ENCODE data around the gene ALK. TPM values are rescaled to one million over a fixed set of nuclear protein-coding genes. Genes with fewer than 3 reads are reported as not detected.

ALK gene
- total RNA-seq, 2 experiments from 2014 or later, result not detected

DNA sequence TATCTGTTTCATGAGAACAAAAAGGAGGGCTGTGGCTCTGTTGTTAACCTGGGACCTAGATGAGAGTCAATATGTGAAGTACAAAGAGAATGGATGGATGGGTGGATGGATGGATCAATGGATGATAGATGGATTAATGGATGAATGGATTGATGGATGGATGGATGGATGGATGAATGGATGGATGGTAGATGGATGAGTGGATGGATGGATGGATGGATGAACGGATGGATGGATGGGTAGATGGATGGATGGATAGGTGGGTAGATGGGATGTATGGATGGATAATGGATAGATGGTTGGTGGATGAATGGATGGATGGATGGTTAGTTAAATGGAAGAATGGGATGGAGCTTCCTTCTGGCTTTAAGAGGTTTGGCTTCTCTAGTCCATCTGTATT, 396.7 kb downstream of the ALK start:
- DNase-seq (no peak), ATAC-seq (ENCODE audit: low read depth) (no peak)
- POLR2A ChIA-PET, result no interaction called here
- Mint-ChIP-seq H3K4me3 (no peak overlapping the region), H3K27me3 (peaks cover 3% of the 10 kb centered on the region), H3K4me1 (peaks cover 4% of the 10 kb centered on the region), H3K27ac (no peak overlapping the region), H3K36me3 (no peaks in the 10 kb centered on the region), H3K9me3 (no peaks in the 10 kb centered on the region)

DNA sequence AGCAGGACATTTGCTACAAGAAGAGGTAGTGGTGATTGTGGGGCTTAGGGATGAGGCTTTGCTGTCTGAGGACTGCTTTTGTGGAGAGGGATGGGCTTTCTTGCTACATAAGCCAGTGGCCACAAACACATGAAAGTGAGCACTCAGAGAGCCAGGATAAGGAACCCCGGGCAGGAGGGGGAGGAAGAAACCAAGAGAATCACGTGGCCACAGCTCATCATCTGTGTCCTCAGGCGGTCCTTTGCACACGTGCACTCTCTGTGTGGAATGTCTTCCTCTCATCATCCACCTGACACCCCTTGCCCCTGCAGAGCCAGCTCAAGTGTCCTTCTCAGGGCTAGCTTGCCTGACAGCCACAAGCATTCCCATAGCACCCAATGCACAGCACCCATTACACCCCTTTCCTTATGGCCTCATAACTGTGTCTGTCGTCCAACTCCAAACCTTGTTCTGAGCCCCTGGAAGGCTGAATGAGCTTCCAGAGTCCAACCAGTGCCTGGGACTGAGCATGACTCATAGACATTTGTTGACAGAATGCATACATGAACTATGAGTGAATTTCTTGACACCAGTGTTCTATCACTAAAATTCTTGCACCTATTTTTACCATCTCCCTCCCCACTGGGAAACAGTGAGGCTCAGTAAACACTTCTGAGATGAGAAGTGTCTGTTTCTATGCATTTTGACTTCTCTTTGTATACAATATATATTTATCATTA, 398.3 kb downstream of the ALK start:
- Mint-ChIP-seq H3K27me3 (peaks cover 7% of the 10 kb centered on the region), H3K36me3 (no peaks in the 10 kb centered on the region), H3K27ac (no peak overlapping the region), H3K9me3 (no peaks in the 10 kb centered on the region), H3K4me1 (no peaks in the 10 kb centered on the region), H3K4me3 (no peak overlapping the region)
- POLR2A ChIA-PET, result no interaction called here
- DNase-seq (no peak), ATAC-seq (ENCODE audit: low read depth) (no peak)

DNA sequence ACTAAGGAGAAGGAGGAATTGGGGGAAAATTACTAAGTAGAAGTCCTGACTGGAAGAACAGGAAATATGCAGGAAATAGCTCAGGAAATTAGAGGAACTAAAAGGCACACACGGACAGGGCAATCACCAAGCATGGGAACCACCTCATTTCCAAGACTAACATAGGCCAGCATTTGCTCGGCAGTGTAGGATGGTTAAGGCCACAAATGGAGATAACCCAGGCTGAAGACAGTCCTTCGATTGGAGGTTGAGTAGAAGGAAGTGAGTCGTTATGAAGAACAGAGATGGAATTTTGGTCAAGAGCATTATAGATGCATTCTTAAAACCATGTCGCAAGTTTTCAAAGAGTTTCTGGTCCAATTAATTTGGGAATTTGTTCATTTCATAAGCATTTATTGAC, 401.4 kb downstream of the ALK start:
- no peak overlapping the region for H3K4me3 Mint-ChIP-seq
- peaks cover 4% of the 10 kb centered on the region for H3K27me3 Mint-ChIP-seq
- H3K36me3 Mint-ChIP-seq, result no peaks in the 10 kb centered on the region
- ATAC-seq (ENCODE audit: low read depth), result no peak
- POLR2A ChIA-PET, result no interaction called here
- no peak overlapping the region for H3K27ac Mint-ChIP-seq
- no peak for DNase-seq
- no peaks in the 10 kb centered on the region for H3K9me3 Mint-ChIP-seq
- no peaks in the 10 kb centered on the region for H3K4me1 Mint-ChIP-seq

DNA sequence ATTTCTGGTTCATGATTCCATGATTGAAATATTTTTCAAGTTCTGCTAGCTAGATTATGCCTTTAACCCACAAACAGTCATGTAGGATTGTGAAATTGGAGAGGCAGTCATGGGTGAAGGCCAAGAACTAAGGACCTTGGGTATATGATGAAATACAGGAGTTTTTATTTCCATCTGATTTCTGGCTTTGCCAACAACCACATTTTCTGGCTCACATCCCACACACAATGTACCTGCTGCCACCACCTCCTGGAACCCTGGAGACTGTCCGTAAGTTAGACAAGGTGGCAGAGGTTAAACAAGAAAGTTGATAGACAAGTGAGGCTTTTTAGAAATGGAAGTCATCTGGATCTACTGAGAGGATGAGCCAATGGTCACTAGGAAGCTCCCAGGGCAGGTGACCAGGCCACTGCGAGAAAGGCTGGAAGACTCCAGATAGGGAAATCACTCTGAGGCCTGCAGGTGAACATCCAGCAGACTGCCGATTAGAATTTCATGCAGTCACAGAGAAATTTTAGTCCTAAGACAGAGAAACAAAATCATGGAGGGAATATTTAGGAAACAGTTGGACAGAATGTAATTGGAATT, 402.0 kb downstream of the ALK start:
- no peak overlapping the region for H3K27ac Mint-ChIP-seq
- peaks cover 1% of the 10 kb centered on the region for H3K9me3 Mint-ChIP-seq
- no peaks in the 10 kb centered on the region for H3K4me1 Mint-ChIP-seq
- H3K36me3 Mint-ChIP-seq, result no peaks in the 10 kb centered on the region
- POLR2A ChIA-PET, result no interaction called here
- peaks cover 4% of the 10 kb centered on the region for H3K27me3 Mint-ChIP-seq
- no peak overlapping the region for H3K4me3 Mint-ChIP-seq
- DNase-seq (no peak), ATAC-seq (ENCODE audit: low read depth) (no peak)

DNA sequence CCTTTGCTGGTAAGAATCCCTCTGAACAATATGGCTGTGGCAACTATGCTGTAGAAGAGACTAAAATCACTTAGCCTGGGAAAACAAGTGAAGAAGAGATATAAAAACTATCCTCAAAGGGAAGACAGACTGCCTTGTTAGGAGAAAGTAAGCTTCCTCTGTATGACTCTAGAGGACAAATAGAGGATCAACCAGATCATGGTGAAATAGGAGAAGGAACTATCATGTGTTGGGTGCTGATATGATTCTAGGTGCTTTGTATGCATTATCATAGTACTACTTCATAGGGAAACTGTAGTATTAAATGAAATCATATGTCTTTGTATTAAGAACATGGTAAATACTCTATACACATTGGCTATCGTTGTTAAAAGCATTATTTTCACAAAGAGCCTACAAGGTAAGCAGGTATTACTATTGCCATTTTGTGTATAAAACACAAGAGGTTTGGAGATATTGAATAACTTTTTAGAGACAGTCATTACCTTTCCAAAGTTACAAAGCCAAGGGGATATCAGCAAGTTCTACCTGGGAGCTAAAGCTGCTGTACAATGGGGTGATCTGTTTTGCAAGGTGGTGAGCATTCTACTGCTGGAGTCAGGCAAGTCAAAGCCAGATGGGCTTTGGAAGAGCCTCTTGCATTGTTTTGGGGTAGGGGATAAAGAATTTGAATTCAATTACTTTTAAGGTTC, 402.6 kb downstream of the ALK start:
- Mint-ChIP-seq H3K27me3 (peaks cover 4% of the 10 kb centered on the region), H3K27ac (no peak overlapping the region), H3K9me3 (peaks cover 2% of the 10 kb centered on the region), H3K36me3 (no peaks in the 10 kb centered on the region), H3K4me3 (no peak overlapping the region), H3K4me1 (no peaks in the 10 kb centered on the region)
- ATAC-seq (ENCODE audit: low read depth), result no peak
- no peak for DNase-seq
- POLR2A ChIA-PET, result no interaction called here

DNA sequence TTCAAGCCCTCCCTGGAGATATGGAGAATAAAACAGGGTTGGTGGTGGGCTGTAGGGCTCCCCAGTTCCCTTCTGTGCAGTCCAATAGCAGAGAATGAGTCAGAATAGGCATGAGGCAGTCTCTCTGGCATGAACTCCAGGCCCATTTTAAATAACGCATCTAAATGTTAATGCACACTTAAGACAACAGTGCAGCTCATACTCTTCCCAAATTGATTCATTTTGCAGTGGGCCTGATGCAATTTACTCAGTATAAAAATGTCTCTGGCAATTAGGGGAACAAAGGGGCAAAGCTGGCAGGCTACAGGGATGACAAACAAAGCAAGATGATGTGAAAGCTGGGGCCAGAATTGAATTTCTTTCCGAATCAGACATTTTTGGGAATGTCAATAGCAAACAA, 403.4 kb downstream of the ALK start:
- peaks cover 4% of the 10 kb centered on the region for H3K27me3 Mint-ChIP-seq
- ATAC-seq (ENCODE audit: low read depth), result no peak
- no peak for DNase-seq
- H3K36me3 Mint-ChIP-seq, result no peaks in the 10 kb centered on the region
- no peak overlapping the region for H3K27ac Mint-ChIP-seq
- no peak overlapping the region for H3K4me3 Mint-ChIP-seq
- no peaks in the 10 kb centered on the region for H3K4me1 Mint-ChIP-seq
- POLR2A ChIA-PET, result no interaction called here
- peaks cover 2% of the 10 kb centered on the region for H3K9me3 Mint-ChIP-seq

DNA sequence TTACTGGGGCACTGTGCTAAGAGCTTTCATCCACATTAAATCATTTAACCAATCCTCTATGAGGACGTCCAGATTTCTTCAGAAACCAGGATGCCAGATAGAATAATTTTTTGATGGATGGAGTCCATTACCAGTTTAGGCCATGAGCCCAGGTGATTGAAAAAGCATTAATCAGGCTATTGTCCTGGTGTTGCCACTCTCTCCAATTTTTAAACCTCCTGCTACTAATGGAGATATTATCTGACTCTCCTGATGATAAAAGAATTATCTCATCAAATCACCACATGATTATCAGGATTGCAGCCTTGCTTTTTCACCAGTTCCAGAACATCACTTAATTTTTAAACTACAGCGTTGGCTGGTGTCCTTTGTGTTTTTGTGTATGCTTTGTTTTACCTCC, 404.0 kb downstream of the ALK start:
- H3K4me1 Mint-ChIP-seq, result no peaks in the 10 kb centered on the region
- H3K36me3 Mint-ChIP-seq, result no peaks in the 10 kb centered on the region
- ATAC-seq (ENCODE audit: low read depth) (no peak), DNase-seq (no peak)
- POLR2A ChIA-PET, result no interaction called here
- H3K4me3 Mint-ChIP-seq, result no peak overlapping the region
- H3K27me3 Mint-ChIP-seq, result peaks cover 4% of the 10 kb centered on the region
- peaks cover 2% of the 10 kb centered on the region for H3K9me3 Mint-ChIP-seq
- no peak overlapping the region for H3K27ac Mint-ChIP-seq

DNA sequence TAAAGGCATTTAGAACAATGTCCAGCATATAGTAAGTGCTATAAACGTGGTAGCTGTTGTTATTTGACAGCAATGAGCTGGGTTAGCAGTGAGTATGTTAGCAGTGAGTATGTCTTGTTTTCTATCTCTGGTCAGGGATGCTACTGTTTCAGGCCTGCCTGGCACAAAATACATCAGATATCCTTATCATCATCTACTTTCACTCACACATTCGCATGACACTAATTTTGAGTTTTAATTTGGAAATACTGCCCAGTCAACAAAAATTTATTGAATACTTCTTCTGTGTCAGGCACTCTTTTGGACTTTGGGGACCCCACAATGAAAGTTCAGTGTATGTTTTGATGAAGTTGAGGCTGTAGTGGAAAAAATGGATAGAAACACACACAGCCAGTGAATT, 404.6 kb downstream of the ALK start:
- Mint-ChIP-seq H3K4me3 (no peak overlapping the region), H3K4me1 (no peaks in the 10 kb centered on the region), H3K9me3 (peaks cover 2% of the 10 kb centered on the region), H3K27ac (no peak overlapping the region), H3K27me3 (peaks cover 4% of the 10 kb centered on the region), H3K36me3 (no peaks in the 10 kb centered on the region)
- ATAC-seq (ENCODE audit: low read depth) (no peak), DNase-seq (no peak)
- POLR2A ChIA-PET, result no interaction called here

DNA sequence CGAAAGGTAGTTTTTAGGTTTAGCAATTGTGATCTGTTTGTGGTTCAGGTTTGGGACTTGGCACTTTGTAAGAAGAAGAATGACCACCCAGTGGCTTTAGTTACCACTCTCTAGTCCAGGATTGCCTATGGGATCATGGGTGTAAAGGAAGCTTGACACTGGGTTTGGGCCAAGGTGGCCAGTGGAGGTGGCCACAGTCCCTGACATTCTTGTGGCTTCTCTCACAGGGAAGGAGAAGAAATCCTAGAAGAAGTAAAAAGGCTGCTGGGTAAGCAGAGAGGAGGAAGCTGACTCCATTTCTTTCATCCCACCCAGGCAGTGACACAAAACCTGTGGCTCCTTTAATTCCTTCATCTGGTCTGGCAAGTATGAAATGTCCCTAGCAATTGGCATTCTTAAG, 411.5 kb downstream of the ALK start:
- Mint-ChIP-seq H3K27ac (no peak overlapping the region), H3K27me3 (peaks cover 2% of the 10 kb centered on the region), H3K36me3 (no peaks in the 10 kb centered on the region), H3K4me1 (no peaks in the 10 kb centered on the region), H3K9me3 (peaks cover 5% of the 10 kb centered on the region), H3K4me3 (no peak overlapping the region)
- POLR2A ChIA-PET, result no interaction called here
- DNase-seq, result no peak
- ATAC-seq (ENCODE audit: low read depth), result no peak

DNA sequence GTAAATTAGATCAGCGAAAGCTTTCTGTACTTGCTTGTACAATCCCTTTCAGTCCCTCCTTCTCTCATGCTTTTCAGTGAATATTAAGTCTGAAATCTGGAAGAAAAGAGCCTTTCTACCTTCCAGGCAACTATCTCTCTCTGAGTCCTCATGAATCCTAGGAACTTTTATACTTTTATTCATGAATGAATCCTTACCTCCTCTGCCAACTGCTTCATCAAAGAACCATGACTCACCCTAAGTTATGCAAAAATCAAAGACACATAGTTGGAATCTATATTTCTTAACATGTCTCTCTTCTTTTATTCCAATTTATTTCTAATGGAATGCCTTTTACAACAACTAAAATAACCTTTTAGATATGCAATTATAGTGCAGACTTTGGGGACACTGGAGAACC, 412.0 kb downstream of the ALK start:
- ATAC-seq (ENCODE audit: low read depth) (no peak), DNase-seq (no peak)
- Mint-ChIP-seq H3K9me3 (peaks cover 3% of the 10 kb centered on the region), H3K27me3 (peaks cover 2% of the 10 kb centered on the region), H3K36me3 (no peaks in the 10 kb centered on the region), H3K4me1 (no peaks in the 10 kb centered on the region), H3K4me3 (no peak overlapping the region), H3K27ac (no peak overlapping the region)
- POLR2A ChIA-PET, result no interaction called here

DNA sequence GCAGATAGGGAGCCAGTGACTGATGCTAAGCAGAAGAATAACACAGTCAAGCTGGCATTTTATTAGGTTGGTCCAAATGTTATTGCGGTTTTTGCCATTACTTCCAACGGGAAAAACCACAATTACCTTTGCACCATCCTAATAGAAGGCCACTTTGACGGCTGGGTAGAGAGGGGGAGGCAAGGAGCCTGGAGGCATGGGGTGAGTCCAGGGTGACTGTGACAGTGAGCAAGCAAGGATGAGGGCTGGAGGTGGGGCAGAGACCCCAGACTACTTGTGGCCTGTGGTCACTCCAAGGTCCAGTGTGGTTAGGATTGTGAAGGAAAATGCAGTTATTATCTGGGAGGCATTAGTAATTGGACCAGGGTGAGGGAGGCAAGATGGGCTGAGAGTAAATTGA, 416.6 kb downstream of the ALK start:
- POLR2A ChIA-PET, result no interaction called here
- no peak overlapping the region for H3K4me3 Mint-ChIP-seq
- no peaks in the 10 kb centered on the region for H3K4me1 Mint-ChIP-seq
- DNase-seq, result no peak
- H3K27ac Mint-ChIP-seq, result no peak overlapping the region
- ATAC-seq (ENCODE audit: low read depth), result no peak
- peaks cover 2% of the 10 kb centered on the region for H3K9me3 Mint-ChIP-seq
- H3K27me3 Mint-ChIP-seq, result no peaks in the 10 kb centered on the region
- H3K36me3 Mint-ChIP-seq, result no peaks in the 10 kb centered on the region

DNA sequence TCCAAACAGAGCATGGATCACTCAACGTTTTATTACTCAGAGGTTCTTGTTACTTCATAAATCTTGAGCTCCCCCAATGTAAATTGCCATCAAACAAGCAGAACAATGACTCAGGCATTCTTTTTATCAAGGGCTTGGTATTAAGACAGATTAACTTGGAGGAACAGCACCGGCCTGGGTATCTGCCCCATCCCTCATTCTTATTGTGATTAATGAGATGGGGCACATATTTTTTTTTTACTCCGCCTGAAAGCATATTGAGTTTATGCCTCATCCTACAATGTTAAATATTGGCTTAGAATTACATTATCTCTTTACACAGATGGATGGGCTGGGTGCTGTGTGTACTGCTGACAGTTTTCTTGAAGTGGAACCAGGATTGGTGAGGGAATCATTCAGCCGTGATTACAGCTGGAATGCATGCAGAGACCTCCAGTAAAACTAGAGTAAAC, 418.9 kb downstream of the ALK start:
- H3K27me3 Mint-ChIP-seq, result no peaks in the 10 kb centered on the region
- DNase-seq (no peak), ATAC-seq (ENCODE audit: low read depth) (no peak)
- H3K9me3 Mint-ChIP-seq, result peaks cover 2% of the 10 kb centered on the region
- no peak overlapping the region for H3K27ac Mint-ChIP-seq
- no peak overlapping the region for H3K4me3 Mint-ChIP-seq
- H3K36me3 Mint-ChIP-seq, result no peaks in the 10 kb centered on the region
- H3K4me1 Mint-ChIP-seq, result no peaks in the 10 kb centered on the region
- POLR2A ChIA-PET, result no interaction called here

DNA sequence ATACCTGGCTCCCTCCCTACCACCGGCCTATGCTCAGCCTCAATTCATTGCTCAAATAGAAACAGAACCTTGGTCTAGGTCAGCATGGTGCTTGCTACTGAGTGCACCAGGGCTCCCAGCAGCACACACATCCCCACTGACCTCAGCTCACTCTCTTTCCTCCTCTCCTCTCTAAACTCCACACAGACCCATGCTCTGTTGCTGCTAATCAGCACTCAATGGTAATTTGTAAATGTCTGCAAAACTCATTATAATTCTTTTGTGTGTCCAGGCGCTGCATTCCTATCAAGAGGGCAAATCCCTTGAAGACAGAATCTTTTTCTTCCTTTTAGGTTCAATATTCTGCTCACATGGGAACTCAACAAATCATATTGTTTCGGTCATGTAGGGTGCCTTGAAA, 424.0 kb downstream of the ALK start:
- H3K4me1 Mint-ChIP-seq, result no peaks in the 10 kb centered on the region
- H3K27me3 Mint-ChIP-seq, result peaks cover 6% of the 10 kb centered on the region
- no peak overlapping the region for H3K4me3 Mint-ChIP-seq
- POLR2A ChIA-PET, result no interaction called here
- DNase-seq (no peak), ATAC-seq (ENCODE audit: low read depth) (no peak)
- no peaks in the 10 kb centered on the region for H3K9me3 Mint-ChIP-seq
- H3K36me3 Mint-ChIP-seq, result no peaks in the 10 kb centered on the region
- H3K27ac Mint-ChIP-seq, result no peak overlapping the region

DNA sequence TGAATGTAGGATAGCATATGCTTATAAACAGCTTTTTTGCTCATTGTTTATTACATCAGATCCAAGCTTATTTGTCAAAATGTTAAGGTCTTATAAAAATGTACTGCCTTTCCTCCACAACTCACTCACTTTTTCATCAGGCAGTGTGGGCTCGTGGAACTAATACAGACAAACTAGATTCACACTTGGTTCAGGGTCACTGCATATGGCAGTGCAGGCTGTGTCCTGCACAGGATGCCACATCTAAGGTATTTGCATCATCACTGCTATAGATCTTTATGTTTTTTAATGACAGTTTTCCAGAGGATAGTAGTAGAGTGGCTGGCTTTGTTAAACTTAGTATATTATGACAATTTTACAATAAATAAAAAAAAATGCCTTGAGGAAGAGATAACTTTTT, 425.2 kb downstream of the ALK start:
- Mint-ChIP-seq H3K36me3 (no peaks in the 10 kb centered on the region), H3K27me3 (peaks cover 6% of the 10 kb centered on the region), H3K27ac (no peak overlapping the region), H3K9me3 (no peaks in the 10 kb centered on the region), H3K4me3 (no peak overlapping the region), H3K4me1 (no peaks in the 10 kb centered on the region)
- ATAC-seq (ENCODE audit: low read depth) (no peak), DNase-seq (no peak)
- POLR2A ChIA-PET, result no interaction called here
